SK-N-SH treated with all-trans-retinoic acid at 6 μM for 48 hours (cell line): ENCODE data around the gene MTPN.

Experiments
- ATAC-seq: fragments of 200-7000 bp; cut with Tn5 transposase; 3 replicates; pipeline ENCODE4 v1.9.1; 2020; ENCODE audit warnings: mild to moderate bottlenecking, moderate library complexity
- ARNTL ChIP-seq: fragments of 450-650 bp; formaldehyde crosslinking; IDR thresholded peaks from 2 replicates; pipeline ENCODE4 v1.5.0; 2020; ENCODE audit warnings: low read depth, mild to moderate bottlenecking, moderate library complexity, borderline replicate concordance
- CREB5 ChIP-seq: fragments of 250-450 bp; sonication (Bioruptor Pico); IDR thresholded peaks from 2 replicates; pipeline ENCODE4 v1.5.1; 2020; ENCODE audit warnings: low read depth, mild to moderate bottlenecking, moderate library complexity
- CSDC2 ChIP-seq: fragments of 250-450 bp; sonication (Bioruptor Pico); IDR thresholded peaks from 2 replicates; pipeline ENCODE4 v1.5.0; 2020; ENCODE audit warnings: mild to moderate bottlenecking, moderate library complexity
- CSRNP3 ChIP-seq: fragments of 250-450 bp; sonication (Bioruptor Pico); IDR thresholded peaks from 2 replicates; pipeline ENCODE4 v1.5.1; 2021; ENCODE audit warnings: mild to moderate bottlenecking, moderate library complexity
- ESRRG ChIP-seq: fragments of 250-450 bp; sonication (Bioruptor Pico); IDR thresholded peaks from 2 replicates; pipeline ENCODE4 v1.6.1; 2021; ENCODE audit warnings: mild to moderate bottlenecking
- GLIS3 ChIP-seq: fragments of 250-450 bp; sonication (Bioruptor Pico); IDR thresholded peaks from 2 replicates; pipeline ENCODE4 v1.5.0; 2020; ENCODE audit warnings: mild to moderate bottlenecking, moderate library complexity
- ISL1 ChIP-seq: fragments of 250-450 bp; sonication (Bioruptor Pico); IDR thresholded peaks from 2 replicates; pipeline ENCODE4 v2.1.2; 2022; ENCODE audit warnings: mild to moderate bottlenecking, moderate library complexity
- OSR1 ChIP-seq: fragments of 250-450 bp; sonication (Bioruptor Pico); IDR thresholded peaks from 2 replicates; pipeline ENCODE4 v1.8.0; 2022; ENCODE audit warnings: moderate library complexity, mild to moderate bottlenecking, inconsistent platforms
- PATZ1 ChIP-seq: fragments of 250-450 bp; sonication (Bioruptor Pico); IDR thresholded peaks from 2 replicates; pipeline ENCODE4 v1.8.0; 2020; ENCODE audit warnings: mild to moderate bottlenecking, moderate library complexity, borderline replicate concordance
- POU6F1 ChIP-seq: fragments of 250-450 bp; sonication (Bioruptor Pico); IDR thresholded peaks from 2 replicates; pipeline ENCODE4 v1.8.0; 2021; ENCODE audit warnings: low read depth, mild to moderate bottlenecking, moderate library complexity, borderline replicate concordance
- PPARA ChIP-seq: fragments of 250-450 bp; sonication (Bioruptor Pico); IDR thresholded peaks from 2 replicates; pipeline ENCODE4 v1.5.0; 2020; ENCODE audit warnings: mild to moderate bottlenecking, borderline replicate concordance
- RARB ChIP-seq: fragments of 250-450 bp; sonication (Bioruptor Pico); IDR thresholded peaks from 2 replicates; pipeline ENCODE4 v1.8.0; 2021; ENCODE audit warnings: mild to moderate bottlenecking, moderate library complexity
- SNAI2 ChIP-seq: fragments of 250-450 bp; sonication (Bioruptor Pico); IDR thresholded peaks from 2 replicates; pipeline ENCODE4 v1.5.0; 2020; ENCODE audit warnings: mild to moderate bottlenecking, moderate library complexity
- TCF4 ChIP-seq: fragments of 250-450 bp; sonication (Bioruptor Pico); IDR thresholded peaks from 2 replicates; pipeline ENCODE4 v1.8.0; 2021; ENCODE audit warnings: mild to moderate bottlenecking, moderate library complexity, borderline replicate concordance
- TOX ChIP-seq: fragments of 250-450 bp; sonication (Bioruptor Pico); IDR thresholded peaks from 2 replicates; pipeline ENCODE4 v1.8.0; 2021; ENCODE audit warnings: mild to moderate bottlenecking, moderate library complexity, borderline replicate concordance
- ZC3H10 ChIP-seq: fragments of 250-450 bp; sonication (Bioruptor Pico); IDR thresholded peaks from 2 replicates; pipeline ENCODE4 v1.5.1; 2021; ENCODE audit warnings: mild to moderate bottlenecking, moderate library complexity
- ZFP3 ChIP-seq: fragments of 250-450 bp; sonication (Bioruptor Pico); IDR thresholded peaks from 2 replicates; pipeline ENCODE4 v1.5.0; 2020; ENCODE audit warnings: mild to moderate bottlenecking, moderate library complexity
- ZFP30 ChIP-seq: fragments of 450-650 bp; formaldehyde crosslinking; IDR thresholded peaks from 2 replicates; pipeline ENCODE4 v1.5.0; 2022; ENCODE audit warnings: mild to moderate bottlenecking, moderate library complexity
- ZNF565 ChIP-seq: fragments of 450-650 bp; formaldehyde crosslinking; conservative IDR thresholded peaks from 2 replicates; pipeline ENCODE4 v1.5.0; 2020; ENCODE audit warnings: low read depth, mild to moderate bottlenecking, moderate library complexity
- ZNF70 ChIP-seq: fragments of 450-650 bp; formaldehyde crosslinking; IDR thresholded peaks from 2 replicates; pipeline ENCODE4 v1.5.0; 2020; ENCODE audit warnings: mild to moderate bottlenecking, moderate library complexity
- ZNF8 ChIP-seq: fragments of 450-650 bp; formaldehyde crosslinking; IDR thresholded peaks from 2 replicates; pipeline ENCODE4 v1.5.0; 2020; ENCODE audit warnings: mild to moderate bottlenecking, moderate library complexity
- TF ChIP-seq, protein P1 (sequence below): fragments of 250-450 bp; sonication (Bioruptor Pico); IDR thresholded peaks from 2 replicates; pipeline ENCODE4 v1.5.0; 2020; ENCODE audit warnings: mild to moderate bottlenecking, moderate library complexity

Gene MTPN

DNA sequence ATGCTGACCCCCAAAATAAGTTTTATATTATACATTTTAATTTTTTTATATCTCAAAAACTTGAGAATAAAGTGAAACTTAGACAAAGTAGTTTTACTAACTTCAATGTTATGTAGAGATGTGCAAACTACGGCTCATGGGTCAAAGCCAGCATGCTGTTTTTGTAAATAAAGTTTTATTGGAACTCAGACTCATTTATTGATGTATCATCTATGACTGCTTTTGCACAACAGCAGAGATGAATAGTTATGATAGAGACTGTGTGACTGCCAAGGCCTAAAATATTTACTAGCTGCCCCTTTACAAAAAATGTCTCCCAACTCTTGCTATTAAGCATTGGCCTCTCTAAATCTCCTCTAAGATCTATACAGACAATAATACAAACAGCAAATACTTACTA is 12.4 kb downstream of the MTPN start:
- ATAC-seq, result no peak
- TF ChIP-seq ESRRG (no peak), ZNF565 (CRISPR knock-in tag) (no peak), ARNTL (CRISPR knock-in tag) (no peak), CSDC2 (no peak), RARB (CRISPR knock-in tag) (no peak), CREB5 (no peak), PATZ1 (CRISPR knock-in tag) (no peak), ZC3H10 (CRISPR knock-in tag) (no peak), POU6F1 (CRISPR knock-in tag) (no peak), ISL1 (CRISPR knock-in tag) (no peak), OSR1 (CRISPR knock-in tag) (no peak), ZFP3 (CRISPR knock-in tag) (no peak), ZFP30 (CRISPR knock-in tag) (no peak), SNAI2 (CRISPR knock-in tag) (no peak), GLIS3 (CRISPR knock-in tag) (no peak), TOX (CRISPR knock-in tag) (no peak), ZNF70 (CRISPR knock-in tag) (no peak), TCF4 (no peak)
- TF ChIP-seq, protein P1, sequence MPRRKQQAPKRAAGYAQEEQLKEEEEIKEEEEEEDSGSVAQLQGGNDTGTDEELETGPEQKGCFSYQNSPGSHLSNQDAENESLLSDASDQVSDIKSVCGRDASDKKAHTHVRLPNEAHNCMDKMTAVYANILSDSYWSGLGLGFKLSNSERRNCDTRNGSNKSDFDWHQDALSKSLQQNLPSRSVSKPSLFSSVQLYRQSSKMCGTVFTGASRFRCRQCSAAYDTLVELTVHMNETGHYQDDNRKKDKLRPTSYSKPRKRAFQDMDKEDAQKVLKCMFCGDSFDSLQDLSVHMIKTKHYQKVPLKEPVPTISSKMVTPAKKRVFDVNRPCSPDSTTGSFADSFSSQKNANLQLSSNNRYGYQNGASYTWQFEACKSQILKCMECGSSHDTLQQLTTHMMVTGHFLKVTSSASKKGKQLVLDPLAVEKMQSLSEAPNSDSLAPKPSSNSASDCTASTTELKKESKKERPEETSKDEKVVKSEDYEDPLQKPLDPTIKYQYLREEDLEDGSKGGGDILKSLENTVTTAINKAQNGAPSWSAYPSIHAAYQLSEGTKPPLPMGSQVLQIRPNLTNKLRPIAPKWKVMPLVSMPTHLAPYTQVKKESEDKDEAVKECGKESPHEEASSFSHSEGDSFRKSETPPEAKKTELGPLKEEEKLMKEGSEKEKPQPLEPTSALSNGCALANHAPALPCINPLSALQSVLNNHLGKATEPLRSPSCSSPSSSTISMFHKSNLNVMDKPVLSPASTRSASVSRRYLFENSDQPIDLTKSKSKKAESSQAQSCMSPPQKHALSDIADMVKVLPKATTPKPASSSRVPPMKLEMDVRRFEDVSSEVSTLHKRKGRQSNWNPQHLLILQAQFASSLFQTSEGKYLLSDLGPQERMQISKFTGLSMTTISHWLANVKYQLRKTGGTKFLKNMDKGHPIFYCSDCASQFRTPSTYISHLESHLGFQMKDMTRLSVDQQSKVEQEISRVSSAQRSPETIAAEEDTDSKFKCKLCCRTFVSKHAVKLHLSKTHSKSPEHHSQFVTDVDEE, result no peak

DNA sequence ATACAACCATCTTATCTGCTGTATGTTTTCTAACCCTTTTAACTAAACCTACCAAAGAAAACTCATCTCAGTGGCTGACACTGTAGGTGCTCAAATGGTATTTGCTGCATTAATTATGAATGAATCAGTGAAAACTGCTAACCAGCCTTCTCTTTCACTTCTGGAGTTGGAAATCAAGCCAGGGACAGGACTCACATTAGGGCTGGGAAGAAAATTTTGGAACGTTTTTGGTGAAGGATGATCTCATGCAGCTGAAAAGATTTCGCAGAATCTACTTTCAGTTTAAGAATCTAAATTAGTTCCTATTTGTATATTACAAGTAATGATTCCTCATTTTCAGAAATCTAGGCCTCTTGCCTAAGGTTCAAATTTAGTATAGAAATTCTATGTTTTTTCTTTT is 12.9 kb downstream of the MTPN start:
- ATAC-seq, result no peak
- no peak for TF ChIP-seq ISL1 (CRISPR knock-in tag)
- no peak for TF ChIP-seq ZC3H10 (CRISPR knock-in tag)
- TF ChIP-seq SNAI2 (CRISPR knock-in tag), result no peak
- no peak for TF ChIP-seq CREB5
- no peak for TF ChIP-seq ESRRG
- no peak for TF ChIP-seq OSR1 (CRISPR knock-in tag)
- TF ChIP-seq, protein P1, result no peak
- TF ChIP-seq CSRNP3 (CRISPR knock-in tag), result no peak
- TF ChIP-seq PPARA (CRISPR knock-in tag), result no peak
- TF ChIP-seq RARB (CRISPR knock-in tag), result no peak
- no peak for TF ChIP-seq ZNF70 (CRISPR knock-in tag)
- TF ChIP-seq ZNF8, result no peak
- TF ChIP-seq ZFP30 (CRISPR knock-in tag), result no peak
- TF ChIP-seq ZFP3 (CRISPR knock-in tag), result no peak
- no peak for TF ChIP-seq TOX (CRISPR knock-in tag)
- TF ChIP-seq ZNF565 (CRISPR knock-in tag), result no peak
- TF ChIP-seq TCF4, result no peak
- TF ChIP-seq POU6F1 (CRISPR knock-in tag), result no peak
- TF ChIP-seq, all 23 proteins: peak for 0
